Subcutaneous adipose tissue (tissue), 4 donors: Measurements from ENCODE around the gene FYB2. TPM values are rescaled to one million over a fixed set of nuclear protein-coding genes. Genes with fewer than 3 reads are reported as not detected.

Experiments
- CTCF ChIP-seq: fragments of 450-650 bp; IDR thresholded peaks from one replicate; pipeline ENCODE4 v1.5.1; 2016; ENCODE audit warnings: low read depth, mild to moderate bottlenecking, control low read depth, antibody characterized with exemption, moderate library complexity
- total RNA-seq, 4 donors: library from RNA; depleted of rRNA; stranded (reverse); fragments of >200 nt; gene quantifications; one replicate each; pipeline ENCODE4 v1.1.0, GENCODE V29; 2016

Gene FYB2
- total RNA-seq, 4 donors from 2014 or later, result not detected

- no peak for TF ChIP-seq CTCF
Observed at GRCh38 chr1:56849750-56850149, 30.5 kb upstream of the FYB2 start.

GRCh38 chr1:56845343-56845742 is 26.1 kb upstream of the FYB2 start:
- TF ChIP-seq CTCF, result no peak

- no peak for TF ChIP-seq CTCF
Observed at GRCh38 chr1:56844545-56845136, 25.4 kb upstream of the FYB2 start.

- TF ChIP-seq CTCF, result no peak
Observed at GRCh38 chr1:56843544-56843943, 24.3 kb upstream of the FYB2 start.

- TF ChIP-seq CTCF, result no peak
Observed at GRCh38 chr1:56838759-56839158, 19.6 kb upstream of the FYB2 start.

- TF ChIP-seq CTCF, result no peak
Observed at GRCh38 chr1:56837244-56837939, 18.2 kb upstream of the FYB2 start.

GRCh38 chr1:56836359-56836758 is 17.2 kb upstream of the FYB2 start:
- no peak for TF ChIP-seq CTCF
